HL-60 (cell line): ENCODE results near the gene ADAMTS2.

Experiments used
- DNase-seq, 2 experiments: peaks; one replicate each; pipeline ENCODE4 v3.0.0-alpha.2; 2010 to 2020; ENCODE audit warnings: low read depth in 1 of 2, low spot score in 1 of 2
- H3K27ac ChIP-seq: fragments of 250-450 bp; sonication (Bioruptor Pico); replicated peaks from 2 replicates; pipeline ENCODE4 v1.5.1; 2020; ENCODE audit warnings: mild to moderate bottlenecking, moderate library complexity
- H3K27me3 ChIP-seq: fragments of 250-450 bp; sonication (Bioruptor Pico); 2 replicates; pipeline ENCODE4 v1.5.1; 2021; ENCODE audit warnings: mild to moderate bottlenecking, moderate library complexity; ENCODE audit not compliant: insufficient read depth, poor library complexity, severe bottlenecking
- H3K4me3 ChIP-seq: replicated peaks from 2 replicates; pipeline ENCODE4 v1.5.1; 2011; ENCODE audit warnings: mild to moderate bottlenecking, control low read depth, low read length; ENCODE audit not compliant: insufficient read depth
- GABPA ChIP-seq: IDR thresholded peaks from 2 replicates; pipeline ENCODE4 v1.6.1; 2012; ENCODE audit warnings: low read depth
- POLR2AphosphoS5 ChIP-seq: IDR thresholded peaks from 2 replicates; pipeline ENCODE4 v1.6.1; 2012; ENCODE audit warnings: low read depth
- SPI1 ChIP-seq: IDR thresholded peaks from 2 replicates; pipeline ENCODE4 v1.6.1; 2012; ENCODE audit warnings: low read depth, mild to moderate bottlenecking, borderline replicate concordance
- TF ChIP-seq, protein P1 (sequence below): IDR thresholded peaks from one replicate; pipeline ENCODE4 v1.5.1; 2011; ENCODE audit warnings: low read length, control low read depth, inconsistent platforms; ENCODE audit not compliant: insufficient read depth
- TF ChIP-seq, protein P2 (sequence below): IDR thresholded peaks from 2 replicates; pipeline ENCODE4 v1.6.1; 2012; ENCODE audit warnings: low read depth; ENCODE audit not compliant: insufficient replicate concordance

Gene ADAMTS2

GRCh38 chr5:179131886-179132585 is 213.2 kb downstream of the ADAMTS2 start:
- Histone ChIP-seq H3K27ac (no peak overlapping the region), H3K27me3 (no peaks in the 10 kb centered on the region), H3K4me3 (no peak overlapping the region)
- no peak for DNase-seq
- no peak for TF ChIP-seq POLR2AphosphoS5
- TF ChIP-seq, protein P1, sequence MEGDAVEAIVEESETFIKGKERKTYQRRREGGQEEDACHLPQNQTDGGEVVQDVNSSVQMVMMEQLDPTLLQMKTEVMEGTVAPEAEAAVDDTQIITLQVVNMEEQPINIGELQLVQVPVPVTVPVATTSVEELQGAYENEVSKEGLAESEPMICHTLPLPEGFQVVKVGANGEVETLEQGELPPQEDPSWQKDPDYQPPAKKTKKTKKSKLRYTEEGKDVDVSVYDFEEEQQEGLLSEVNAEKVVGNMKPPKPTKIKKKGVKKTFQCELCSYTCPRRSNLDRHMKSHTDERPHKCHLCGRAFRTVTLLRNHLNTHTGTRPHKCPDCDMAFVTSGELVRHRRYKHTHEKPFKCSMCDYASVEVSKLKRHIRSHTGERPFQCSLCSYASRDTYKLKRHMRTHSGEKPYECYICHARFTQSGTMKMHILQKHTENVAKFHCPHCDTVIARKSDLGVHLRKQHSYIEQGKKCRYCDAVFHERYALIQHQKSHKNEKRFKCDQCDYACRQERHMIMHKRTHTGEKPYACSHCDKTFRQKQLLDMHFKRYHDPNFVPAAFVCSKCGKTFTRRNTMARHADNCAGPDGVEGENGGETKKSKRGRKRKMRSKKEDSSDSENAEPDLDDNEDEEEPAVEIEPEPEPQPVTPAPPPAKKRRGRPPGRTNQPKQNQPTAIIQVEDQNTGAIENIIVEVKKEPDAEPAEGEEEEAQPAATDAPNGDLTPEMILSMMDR: no peak
- TF ChIP-seq SPI1: no peak
- no peak for TF ChIP-seq GABPA
- TF ChIP-seq, protein P2, sequence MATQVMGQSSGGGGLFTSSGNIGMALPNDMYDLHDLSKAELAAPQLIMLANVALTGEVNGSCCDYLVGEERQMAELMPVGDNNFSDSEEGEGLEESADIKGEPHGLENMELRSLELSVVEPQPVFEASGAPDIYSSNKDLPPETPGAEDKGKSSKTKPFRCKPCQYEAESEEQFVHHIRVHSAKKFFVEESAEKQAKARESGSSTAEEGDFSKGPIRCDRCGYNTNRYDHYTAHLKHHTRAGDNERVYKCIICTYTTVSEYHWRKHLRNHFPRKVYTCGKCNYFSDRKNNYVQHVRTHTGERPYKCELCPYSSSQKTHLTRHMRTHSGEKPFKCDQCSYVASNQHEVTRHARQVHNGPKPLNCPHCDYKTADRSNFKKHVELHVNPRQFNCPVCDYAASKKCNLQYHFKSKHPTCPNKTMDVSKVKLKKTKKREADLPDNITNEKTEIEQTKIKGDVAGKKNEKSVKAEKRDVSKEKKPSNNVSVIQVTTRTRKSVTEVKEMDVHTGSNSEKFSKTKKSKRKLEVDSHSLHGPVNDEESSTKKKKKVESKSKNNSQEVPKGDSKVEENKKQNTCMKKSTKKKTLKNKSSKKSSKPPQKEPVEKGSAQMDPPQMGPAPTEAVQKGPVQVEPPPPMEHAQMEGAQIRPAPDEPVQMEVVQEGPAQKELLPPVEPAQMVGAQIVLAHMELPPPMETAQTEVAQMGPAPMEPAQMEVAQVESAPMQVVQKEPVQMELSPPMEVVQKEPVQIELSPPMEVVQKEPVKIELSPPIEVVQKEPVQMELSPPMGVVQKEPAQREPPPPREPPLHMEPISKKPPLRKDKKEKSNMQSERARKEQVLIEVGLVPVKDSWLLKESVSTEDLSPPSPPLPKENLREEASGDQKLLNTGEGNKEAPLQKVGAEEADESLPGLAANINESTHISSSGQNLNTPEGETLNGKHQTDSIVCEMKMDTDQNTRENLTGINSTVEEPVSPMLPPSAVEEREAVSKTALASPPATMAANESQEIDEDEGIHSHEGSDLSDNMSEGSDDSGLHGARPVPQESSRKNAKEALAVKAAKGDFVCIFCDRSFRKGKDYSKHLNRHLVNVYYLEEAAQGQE: no peak

GRCh38 chr5:179131321-179131835 is 213.9 kb downstream of the ADAMTS2 start:
- Histone ChIP-seq H3K4me3 (no peak overlapping the region), H3K27ac (no peak overlapping the region), H3K27me3 (no peaks in the 10 kb centered on the region)
- no peak for DNase-seq
- TF ChIP-seq GABPA: no peak
- TF ChIP-seq, protein P1: no peak
- TF ChIP-seq, protein P2: no peak

GRCh38 chr5:179130101-179130681 is 215.1 kb downstream of the ADAMTS2 start:
- H3K27me3 ChIP-seq: no peaks in the 10 kb centered on the region
- no peak overlapping the region for H3K27ac ChIP-seq
- H3K4me3 ChIP-seq: no peak overlapping the region
- no peak for DNase-seq
- TF ChIP-seq, protein P1: no peak
- TF ChIP-seq, protein P2: no peak
- no peak for TF ChIP-seq SPI1
- no peak for TF ChIP-seq GABPA
- TF ChIP-seq POLR2AphosphoS5: no peak
